MCF 10A (cell line): Measurements from ENCODE around the gene BCAS3. TPM values are rescaled to one million over a fixed set of nuclear protein-coding genes. Genes with fewer than 3 reads are reported as not detected.
A peak's percentile ranks its signal among the peaks of the same experiment; 100 is the strongest.

Experiments used
- BruUV-seq: library from RNA; stranded (reverse); fragments of 400-500 nt; replicated peaks from 2 replicates; lab custom pipeline; 2021; lab: Mats Ljungman, UMichigan
- CTCF ChIA-PET: fragments of 300-600 bp; sonication (Branson Sonifier 250); formaldehyde crosslinking; extraction: SDS; loops from one replicate; lab custom pipeline; 2021; ENCODE audit warnings: antibody characterized with exemption, inconsistent platforms; lab: Yijun Ruan, JAX
- POLR2A ChIA-PET: fragments of 300-600, 350-650 bp; sonication (Branson Sonifier 250); formaldehyde crosslinking; extraction: SDS; loops from one replicate; lab custom pipeline; 2020; ENCODE audit warnings: antibody characterized with exemption, inconsistent platforms; lab: Yijun Ruan, JAX
- DNase-seq: peaks from one replicate; pipeline ENCODE4 v3.0.0-alpha.2; 2018; ENCODE audit not compliant: unreplicated experiment
- H3K27ac Mint-ChIP-seq: one replicate; pipeline ENCODE4 v1.8.0; 2022; ENCODE audit warnings: mild to moderate bottlenecking, low read depth, mixed read lengths; ENCODE audit not compliant: unreplicated experiment
- H3K27me3 Mint-ChIP-seq: one replicate; pipeline ENCODE4 v1.8.0; 2022; ENCODE audit warnings: mixed read lengths; ENCODE audit not compliant: insufficient read depth, unreplicated experiment
- H3K36me3 Mint-ChIP-seq: one replicate; pipeline ENCODE4 v1.8.0; 2022; ENCODE audit warnings: mild to moderate bottlenecking, moderate library complexity, mixed read lengths; ENCODE audit not compliant: insufficient read depth, unreplicated experiment
- H3K4me1 Mint-ChIP-seq: one replicate; pipeline ENCODE4 v1.8.0; 2022; ENCODE audit warnings: mixed read lengths; ENCODE audit not compliant: insufficient read depth, unreplicated experiment
- H3K4me3 Mint-ChIP-seq: one replicate; pipeline ENCODE4 v1.8.0; 2022; ENCODE audit warnings: mild to moderate bottlenecking, moderate library complexity, mixed read lengths; ENCODE audit not compliant: unreplicated experiment
- H3K9me3 Mint-ChIP-seq: one replicate; pipeline ENCODE4 v1.8.0; 2022; ENCODE audit warnings: mixed read lengths; ENCODE audit not compliant: unreplicated experiment
- CTCF ChIP-seq: fragments of 200-600 bp; IDR thresholded peaks from one replicate; pipeline ENCODE4 v1.8.0; 2022; ENCODE audit warnings: antibody characterized with exemption, mild to moderate bottlenecking; ENCODE audit not compliant: unreplicated experiment
- intact Hi-C: fragments of 100-400 bp; cut with micrococcal nuclease; formaldehyde crosslinking; loops from 2 replicates; pipeline ENCODE4 v1.14.1; 2022
- total RNA-seq: library from RNA; stranded (reverse); gene quantifications from 2 replicates; pipeline ENCODE4 v1.2.3, GENCODE V29; 2022

BCAS3 gene
- total RNA-seq, 1 experiment from 2014 or later: 14.6 TPM

GRCh38 chr17:61423967-61424649, 746.5 kb downstream of the BCAS3 start:
- intact Hi-C loops: no loop called here
- CTCF ChIA-PET: interaction anchor here (1.1 to 2.4 kb wide), 2 partner anchors 12 to 127 kb away, joined by 6 to 8 read pairs; no protein-coding TSS in a partner anchor
- POLR2A ChIA-PET: interaction anchor here (0.5 kb wide), 1 partner anchor 10 kb away, joined by 3 read pairs; no protein-coding TSS in a partner anchor

GRCh38 chr17:61425682-61426481, 748.2 kb downstream of the BCAS3 start:
- no peaks in the 10 kb centered on the region for H3K4me1 Mint-ChIP-seq

More at GRCh38 chr17:61423967-61424649, 746.5 kb downstream of the BCAS3 start:
- BruUV-seq: no TSS peak
- Mint-ChIP-seq H3K4me1 (no peaks in the 10 kb centered on the region), H3K27me3 (peaks cover 33% of the 10 kb centered on the region), H3K36me3 (peaks cover 4% of the 10 kb centered on the region), H3K27ac (no peak overlapping the region), H3K4me3 (no peak overlapping the region), H3K9me3 (no peaks in the 10 kb centered on the region)
- TF ChIP-seq CTCF: no peak
- no peak for DNase-seq

GRCh38 chr17:61426482-61427304, 749.0 kb downstream of the BCAS3 start:
- no peak for TF ChIP-seq CTCF
- CTCF ChIA-PET: interaction anchor here (0.6 to 1.5 kb wide), 7 partner anchors 9 to 419 kb away, joined by 3 to 7 read pairs (median 4); no protein-coding TSS in a partner anchor
- peak; percentile 28 for DNase-seq

More at GRCh38 chr17:61425682-61426481, 748.2 kb downstream of the BCAS3 start:
- peak; percentile 40 for DNase-seq
- Mint-ChIP-seq H3K27me3 (peaks cover 20% of the 10 kb centered on the region), H3K9me3 (no peaks in the 10 kb centered on the region), H3K36me3 (no peaks in the 10 kb centered on the region), H3K27ac (no peak overlapping the region), H3K4me3 (no peak overlapping the region)
- intact Hi-C loops: no loop called here
- TF ChIP-seq CTCF: no peak
- ChIA-PET CTCF (interaction anchor here (0.9 to 1.1 kb wide), 2 partner anchors 8 to 10 kb away, joined by 4 to 6 read pairs; no protein-coding TSS in a partner anchor), POLR2A (no interaction called here)
- BruUV-seq: no TSS peak

More at GRCh38 chr17:61426482-61427304, 749.0 kb downstream of the BCAS3 start:
- POLR2A ChIA-PET: interaction anchor here (1.0 kb wide), 1 partner anchor 147 kb away, joined by 3 read pairs; no protein-coding TSS in a partner anchor
- intact Hi-C loops: no loop called here
- H3K36me3 Mint-ChIP-seq: no peaks in the 10 kb centered on the region
- peaks cover 11% of the 10 kb centered on the region for H3K27me3 Mint-ChIP-seq
- H3K4me3 Mint-ChIP-seq: no peak overlapping the region
- no TSS peak for BruUV-seq
- no peaks in the 10 kb centered on the region for H3K9me3 Mint-ChIP-seq
- peaks cover 2% of the 10 kb centered on the region for H3K4me1 Mint-ChIP-seq
- no peak overlapping the region for H3K27ac Mint-ChIP-seq
